Kidney epithelial cell (primary cell): ENCODE results near the gene SDCBP2. TPM values are rescaled to one million over a fixed set of nuclear protein-coding genes. Genes with fewer than 3 reads are reported as not detected.
A peak's percentile ranks its signal among the peaks of the same experiment; 100 is the strongest.

ENCODE experiments used
- DNase-seq: peaks from one replicate; pipeline ENCODE4 v3.0.0-alpha.2; 2010; ENCODE audit warnings: low read depth
- H3K27me3 ChIP-seq: 2 replicates; pipeline ENCODE4 v1.6.0; 2011; ENCODE audit warnings: low read length; ENCODE audit not compliant: control insufficient read depth, insufficient read depth
- H3K36me3 ChIP-seq: 2 replicates; pipeline ENCODE4 v1.5.1; 2011; ENCODE audit warnings: low read length; ENCODE audit not compliant: control insufficient read depth, insufficient read depth
- H3K4me3 ChIP-seq: 2 replicates; pipeline ENCODE4 v1.5.1; 2011; ENCODE audit warnings: low read depth, mild to moderate bottlenecking, control low read depth, low read length
- total RNA-seq: library from RNA; depleted of rRNA; stranded (reverse); fragments of >200 nt; gene quantifications from 2 replicates; pipeline ENCODE4 v1.2.3, GENCODE V29; 2015
- TF ChIP-seq, protein P1 (sequence below): IDR thresholded peaks from 2 replicates; pipeline ENCODE4 v1.5.1; 2011; ENCODE audit warnings: mild to moderate bottlenecking, moderate library complexity, low read length, control low read depth, inconsistent platforms; ENCODE audit not compliant: insufficient read depth, poor library complexity, severe bottlenecking

SDCBP2 gene
- total RNA-seq, 1 donor from 2014 or later: 6.1 TPM

GRCh38 chr20:1324598-1325172 is 4.3 kb downstream of the SDCBP2 start:
- Histone ChIP-seq H3K27me3 (no peaks in the 10 kb centered on the region), H3K36me3 (no peaks in the 10 kb centered on the region), H3K4me3 (peak overlapping the region; percentile 87)
- TF ChIP-seq, protein P1, sequence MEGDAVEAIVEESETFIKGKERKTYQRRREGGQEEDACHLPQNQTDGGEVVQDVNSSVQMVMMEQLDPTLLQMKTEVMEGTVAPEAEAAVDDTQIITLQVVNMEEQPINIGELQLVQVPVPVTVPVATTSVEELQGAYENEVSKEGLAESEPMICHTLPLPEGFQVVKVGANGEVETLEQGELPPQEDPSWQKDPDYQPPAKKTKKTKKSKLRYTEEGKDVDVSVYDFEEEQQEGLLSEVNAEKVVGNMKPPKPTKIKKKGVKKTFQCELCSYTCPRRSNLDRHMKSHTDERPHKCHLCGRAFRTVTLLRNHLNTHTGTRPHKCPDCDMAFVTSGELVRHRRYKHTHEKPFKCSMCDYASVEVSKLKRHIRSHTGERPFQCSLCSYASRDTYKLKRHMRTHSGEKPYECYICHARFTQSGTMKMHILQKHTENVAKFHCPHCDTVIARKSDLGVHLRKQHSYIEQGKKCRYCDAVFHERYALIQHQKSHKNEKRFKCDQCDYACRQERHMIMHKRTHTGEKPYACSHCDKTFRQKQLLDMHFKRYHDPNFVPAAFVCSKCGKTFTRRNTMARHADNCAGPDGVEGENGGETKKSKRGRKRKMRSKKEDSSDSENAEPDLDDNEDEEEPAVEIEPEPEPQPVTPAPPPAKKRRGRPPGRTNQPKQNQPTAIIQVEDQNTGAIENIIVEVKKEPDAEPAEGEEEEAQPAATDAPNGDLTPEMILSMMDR: no peak
- DNase-seq: no peak

DNA sequence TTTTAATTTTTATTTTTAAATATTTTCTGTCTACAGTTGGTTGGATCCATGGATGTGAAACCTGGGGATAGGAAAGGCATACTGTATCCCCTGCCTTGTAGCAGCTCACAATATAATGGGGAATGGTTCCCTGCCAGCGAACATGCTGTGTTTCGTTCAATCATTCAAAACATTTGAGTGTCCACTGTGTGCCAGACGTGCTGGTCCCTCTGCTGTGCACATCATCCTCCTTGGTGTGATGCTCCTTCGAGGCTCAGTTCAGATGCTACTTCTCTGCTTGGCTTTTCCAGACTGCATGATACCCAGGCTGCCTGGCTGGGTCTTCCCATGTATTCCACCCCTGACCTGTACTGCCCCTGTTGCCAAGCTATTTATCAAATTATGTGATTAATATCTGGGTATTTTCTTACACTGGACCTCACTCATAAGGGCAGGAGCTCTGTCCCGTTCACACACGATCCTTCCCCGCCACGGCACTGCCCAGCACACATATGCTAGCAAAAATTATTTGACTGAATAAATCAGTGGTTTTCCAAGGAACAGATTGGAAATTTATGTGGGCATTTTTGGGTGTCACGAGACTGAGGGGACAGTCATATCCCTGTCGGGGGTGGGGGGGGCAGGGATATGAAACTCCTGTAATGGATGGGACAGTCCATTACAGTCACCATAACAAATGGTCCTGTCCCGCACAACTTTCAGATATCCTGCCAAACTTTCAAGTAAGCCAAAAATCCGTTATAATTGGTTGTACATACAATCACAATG is 4.9 kb downstream of the SDCBP2 start:
- no peaks in the 10 kb centered on the region for H3K27me3 ChIP-seq
- no peak overlapping the region for H3K4me3 ChIP-seq
- H3K36me3 ChIP-seq: no peaks in the 10 kb centered on the region
- TF ChIP-seq, protein P1: no peak
- no peak for DNase-seq

DNA sequence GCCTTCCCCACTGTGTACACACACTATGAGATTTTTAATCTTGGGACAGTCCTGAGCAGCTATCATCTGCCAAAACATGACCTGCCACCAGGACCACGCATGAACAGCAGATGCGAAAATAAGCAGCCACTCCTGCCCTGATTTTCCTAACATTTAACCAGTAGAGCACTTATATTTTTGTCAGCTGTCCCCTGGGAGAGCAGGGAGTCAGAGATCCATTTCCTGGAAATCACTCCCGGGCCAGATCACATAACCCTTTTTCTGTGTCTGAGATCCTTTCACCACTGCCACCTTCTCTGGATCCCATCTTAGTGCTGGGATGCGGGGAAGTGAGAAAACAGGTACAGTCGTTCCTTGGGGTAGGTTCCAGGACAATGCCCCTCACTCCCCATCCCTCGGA is 5.7 kb downstream of the SDCBP2 start:
- no peaks in the 10 kb centered on the region for H3K27me3 ChIP-seq
- H3K4me3 ChIP-seq: no peak overlapping the region
- DNase-seq: no peak
- no peaks in the 10 kb centered on the region for H3K36me3 ChIP-seq
- TF ChIP-seq, protein P1: no peak

DNA sequence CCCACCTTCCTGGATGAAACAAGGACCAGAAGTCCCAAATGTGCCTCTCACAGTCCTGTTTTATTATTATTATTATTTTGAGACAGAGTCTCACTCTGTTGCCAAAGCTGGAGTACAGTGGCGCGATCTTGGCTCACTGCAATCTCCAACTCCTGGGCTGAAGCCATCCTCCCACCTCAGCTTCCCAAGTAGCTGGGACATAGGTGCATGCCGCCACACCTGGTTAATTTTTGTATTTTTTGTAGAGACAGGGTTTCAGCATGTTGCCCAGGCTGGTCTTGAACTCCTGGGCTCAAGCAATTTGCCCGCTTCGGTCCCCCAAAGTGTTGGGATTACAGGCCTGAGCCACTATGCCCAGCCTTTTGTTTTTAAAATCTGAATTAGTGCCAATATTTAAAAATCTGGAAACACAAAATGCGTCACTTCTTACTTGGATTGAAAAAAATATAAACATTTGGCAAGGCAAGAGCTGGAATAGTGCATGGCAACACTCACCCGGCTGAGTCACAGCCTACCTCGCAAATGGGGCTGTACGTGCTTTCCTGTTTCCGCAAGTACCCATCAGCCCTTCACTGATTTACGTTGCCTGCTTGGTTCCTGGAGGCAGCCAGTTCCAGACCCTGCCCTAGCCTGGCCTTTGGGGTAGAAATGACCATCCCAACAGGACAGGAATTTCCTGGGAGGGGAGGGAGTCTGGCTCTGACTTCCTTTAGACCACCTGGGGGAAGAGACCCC is 6.3 kb downstream of the SDCBP2 start:
- Histone ChIP-seq H3K27me3 (no peaks in the 10 kb centered on the region), H3K36me3 (no peaks in the 10 kb centered on the region), H3K4me3 (no peak overlapping the region)
- TF ChIP-seq, protein P1: no peak
- DNase-seq: no peak

GRCh38 chr20:1321654-1321939 is 7.3 kb downstream of the SDCBP2 start:
- Histone ChIP-seq H3K4me3 (no peak overlapping the region), H3K36me3 (no peaks in the 10 kb centered on the region), H3K27me3 (no peaks in the 10 kb centered on the region)
- TF ChIP-seq, protein P1: no peak
- no peak for DNase-seq
